Measurements from ENCODE around the gene WNT9A.
A peak's percentile ranks its signal among the peaks of the same experiment; 100 is the strongest.
"Not testable (repeated sequence)": the region's sequence is repeated elsewhere in the genome, so short reads cannot be mapped to it uniquely, and the experiment has no call there.

The WNT9A gene, protein sequence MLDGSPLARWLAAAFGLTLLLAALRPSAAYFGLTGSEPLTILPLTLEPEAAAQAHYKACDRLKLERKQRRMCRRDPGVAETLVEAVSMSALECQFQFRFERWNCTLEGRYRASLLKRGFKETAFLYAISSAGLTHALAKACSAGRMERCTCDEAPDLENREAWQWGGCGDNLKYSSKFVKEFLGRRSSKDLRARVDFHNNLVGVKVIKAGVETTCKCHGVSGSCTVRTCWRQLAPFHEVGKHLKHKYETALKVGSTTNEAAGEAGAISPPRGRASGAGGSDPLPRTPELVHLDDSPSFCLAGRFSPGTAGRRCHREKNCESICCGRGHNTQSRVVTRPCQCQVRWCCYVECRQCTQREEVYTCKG

DNA sequence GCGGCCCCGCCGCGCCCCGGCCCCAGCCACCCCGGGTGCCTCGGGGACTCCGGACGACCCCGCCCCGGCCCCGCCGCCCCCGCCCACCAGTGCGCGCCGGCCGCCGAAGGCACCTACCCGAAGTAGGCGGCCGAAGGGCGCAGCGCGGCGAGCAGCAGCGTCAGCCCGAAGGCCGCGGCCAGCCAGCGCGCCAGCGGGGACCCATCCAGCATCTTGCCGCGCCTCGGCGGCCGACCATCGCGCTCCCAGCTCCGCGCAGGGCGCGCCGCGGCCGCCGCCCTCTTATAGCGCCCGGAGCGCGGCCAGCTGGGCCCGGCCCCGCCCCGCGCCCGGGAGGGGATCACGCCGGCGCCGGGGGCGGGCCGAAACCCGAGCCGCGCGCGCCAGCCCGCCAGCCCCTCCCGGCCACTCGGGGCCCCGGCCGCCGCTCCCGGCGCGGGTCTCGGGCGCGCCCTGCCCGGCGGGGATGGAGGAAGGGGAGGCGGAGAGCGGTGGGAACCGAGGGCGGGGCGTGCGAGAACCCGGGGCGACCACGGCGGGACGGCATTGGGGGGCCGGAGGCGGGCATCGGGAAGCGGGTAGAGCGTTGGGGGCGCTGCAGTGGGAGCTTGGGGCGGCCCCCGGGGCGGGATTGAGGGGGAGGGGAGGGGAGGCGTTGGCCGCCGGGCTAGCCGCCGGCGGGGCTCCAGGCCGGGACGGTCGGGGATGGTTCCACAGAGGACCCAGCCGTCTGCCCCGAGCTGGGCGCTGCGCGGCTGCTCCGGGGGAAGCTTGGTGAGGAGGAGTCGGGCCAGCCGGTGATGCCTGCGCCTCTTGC lies at the start of gene WNT9A:
Gene WNT9A, minus strand, starts transcription at position 257 of the 817 bp plus-strand sequence. Its CDS starts 45 bp downstream, at position 212.
- DNase-seq = peak; percentile 75

DNA sequence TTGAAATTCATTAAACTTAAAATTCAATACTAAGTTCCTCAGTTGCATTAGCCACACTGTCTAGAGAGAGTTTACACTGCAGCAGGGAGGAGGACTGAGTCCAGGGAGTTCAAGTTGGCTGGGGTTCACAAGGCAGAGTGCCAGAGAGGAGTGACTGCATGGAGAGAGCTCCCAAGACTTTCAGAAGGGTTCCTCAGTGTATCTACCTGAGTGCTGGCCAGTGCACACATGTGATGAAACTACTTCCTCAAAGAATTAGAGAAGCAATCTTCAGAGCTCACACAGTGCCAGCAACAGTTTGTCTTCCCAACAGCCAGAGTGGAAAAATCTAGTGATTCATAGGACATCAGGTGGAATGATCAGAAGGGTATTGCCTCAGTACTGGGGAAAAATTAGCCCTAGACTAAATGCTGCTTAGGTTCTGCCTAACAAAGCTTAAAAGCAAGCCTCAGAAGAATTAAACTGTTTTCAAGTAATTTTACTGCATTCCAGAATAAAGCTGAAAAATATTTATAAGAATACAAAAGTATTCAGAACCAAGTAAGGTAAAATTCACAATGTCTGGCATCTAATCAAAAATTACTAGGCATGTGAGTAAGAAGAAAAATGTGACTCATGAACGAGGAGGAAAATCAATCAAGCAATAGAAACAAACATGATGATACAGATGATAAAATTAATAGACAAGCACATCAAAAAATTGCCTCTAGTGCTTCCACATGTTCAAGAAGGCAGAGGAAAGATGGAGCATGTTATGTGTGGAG lies 48.6 kb upstream of the WNT9A start:
- DNase-seq = no peak

DNA sequence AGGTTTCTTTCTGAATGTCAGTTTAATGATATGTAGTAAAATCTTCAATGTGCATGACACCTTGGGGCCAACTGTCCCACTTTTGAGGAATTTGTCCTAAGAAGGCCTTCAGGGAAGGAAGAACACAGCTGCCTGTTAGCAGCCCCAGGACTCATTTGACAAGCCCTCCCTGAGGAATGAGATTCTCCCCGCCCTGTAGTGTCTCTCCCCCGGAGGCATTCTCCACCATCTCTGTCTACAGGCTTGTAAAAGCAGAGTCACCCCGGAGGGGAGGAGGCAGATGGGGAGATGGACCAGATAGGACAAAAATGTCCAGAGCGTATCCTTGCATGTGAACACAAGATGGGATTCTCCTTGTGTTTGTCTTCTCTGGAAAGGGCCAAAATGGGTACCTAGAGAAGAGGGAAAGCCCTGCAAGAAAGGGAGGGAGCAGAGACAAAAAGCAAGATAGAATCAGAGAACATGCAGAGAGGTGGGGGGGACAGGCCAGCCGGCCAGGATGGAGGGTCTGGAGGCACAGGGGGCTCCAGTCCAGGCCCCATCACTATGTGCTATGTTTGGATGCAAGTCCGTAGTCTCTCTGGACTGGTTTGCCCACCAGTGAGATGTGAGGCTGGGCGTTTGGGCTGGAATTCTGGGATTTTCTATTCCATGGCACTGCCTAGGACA lies 47.0 kb upstream of the WNT9A start:
- no peak for DNase-seq

DNA sequence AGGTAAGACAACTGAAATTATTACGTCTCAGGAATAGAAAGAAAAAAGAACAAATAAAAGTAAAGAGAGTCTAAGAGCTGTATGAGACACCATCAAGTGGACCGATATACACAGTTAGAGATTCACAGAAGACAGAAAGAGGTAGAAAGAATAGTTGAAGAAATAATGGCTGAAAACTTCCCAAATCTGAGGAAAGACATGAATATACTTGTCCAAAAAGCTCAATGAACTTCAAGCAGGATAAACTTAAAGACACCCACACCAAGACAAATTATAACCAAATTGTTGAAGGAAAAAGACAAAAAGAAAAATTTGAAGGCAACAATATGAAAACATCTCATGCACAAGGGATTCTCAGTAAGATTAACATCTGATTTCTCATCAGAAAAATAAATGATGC lies 39.4 kb upstream of the WNT9A start:
- DNase-seq = no peak

DNA sequence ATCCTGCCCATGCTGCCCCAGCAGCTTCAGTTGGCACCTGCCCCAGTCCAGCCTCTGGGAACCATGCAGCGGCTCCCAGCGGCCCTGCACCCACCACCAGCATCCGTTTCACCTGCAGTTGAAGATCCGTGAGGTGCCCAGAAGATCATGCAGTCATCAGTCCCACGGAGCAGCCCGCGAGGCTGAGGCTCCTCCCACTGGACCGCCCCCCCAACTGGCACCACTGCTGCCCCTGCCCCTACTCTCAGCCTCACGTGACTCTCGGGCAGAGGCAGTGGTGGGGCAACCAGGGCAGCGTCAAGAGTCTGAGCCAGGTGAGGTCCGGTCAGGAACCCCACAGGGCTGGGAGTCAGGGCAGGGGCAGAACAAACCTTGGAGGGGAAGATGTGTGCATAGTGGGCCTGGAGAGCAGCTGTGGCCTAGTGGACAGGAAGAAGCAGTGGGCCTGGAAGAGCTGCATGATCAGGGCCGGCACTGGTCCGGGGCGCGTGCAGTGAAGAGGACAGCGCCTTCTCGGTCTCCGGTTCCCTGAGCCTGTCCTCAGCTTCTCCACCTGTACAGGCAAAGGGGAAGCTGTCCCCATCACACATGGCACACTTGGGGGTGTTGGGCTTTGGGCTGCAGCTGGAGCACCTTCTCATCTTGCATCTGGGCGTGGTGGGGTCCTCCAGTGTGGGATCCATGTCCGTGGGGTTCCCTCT lies 28.0 kb upstream of the WNT9A start:
- DNase-seq = not testable (repeated sequence)

DNA sequence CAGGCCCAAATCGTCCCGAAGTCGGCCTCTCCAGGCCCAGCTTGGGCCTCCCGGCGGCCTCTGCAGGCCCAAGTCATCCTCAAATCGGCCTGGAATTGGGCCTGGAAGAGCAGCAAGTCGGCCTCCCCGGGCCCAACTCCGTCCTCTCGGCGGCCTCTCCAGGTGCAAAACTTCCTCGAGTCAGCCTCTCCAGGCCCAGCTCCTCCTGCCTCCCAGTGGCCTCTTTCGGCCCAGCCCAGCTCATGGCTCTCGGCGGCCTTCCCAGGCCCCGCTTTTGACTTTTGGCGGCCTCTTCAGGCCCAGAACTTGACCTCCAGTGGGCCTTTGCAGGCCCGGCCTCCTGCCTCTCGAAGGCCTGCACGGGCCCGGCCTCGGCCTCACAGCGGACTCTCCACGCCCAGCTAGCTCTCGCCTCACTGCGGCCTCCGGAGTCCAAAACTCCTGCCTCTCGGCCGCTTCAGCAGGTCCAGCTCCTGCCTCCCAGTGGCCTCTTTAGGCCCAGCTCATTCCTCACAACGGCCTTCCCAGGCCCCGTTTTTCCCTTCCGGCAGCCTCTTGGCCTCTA lies 26.1 kb upstream of the WNT9A start:
- not testable (repeated sequence) for DNase-seq

DNA sequence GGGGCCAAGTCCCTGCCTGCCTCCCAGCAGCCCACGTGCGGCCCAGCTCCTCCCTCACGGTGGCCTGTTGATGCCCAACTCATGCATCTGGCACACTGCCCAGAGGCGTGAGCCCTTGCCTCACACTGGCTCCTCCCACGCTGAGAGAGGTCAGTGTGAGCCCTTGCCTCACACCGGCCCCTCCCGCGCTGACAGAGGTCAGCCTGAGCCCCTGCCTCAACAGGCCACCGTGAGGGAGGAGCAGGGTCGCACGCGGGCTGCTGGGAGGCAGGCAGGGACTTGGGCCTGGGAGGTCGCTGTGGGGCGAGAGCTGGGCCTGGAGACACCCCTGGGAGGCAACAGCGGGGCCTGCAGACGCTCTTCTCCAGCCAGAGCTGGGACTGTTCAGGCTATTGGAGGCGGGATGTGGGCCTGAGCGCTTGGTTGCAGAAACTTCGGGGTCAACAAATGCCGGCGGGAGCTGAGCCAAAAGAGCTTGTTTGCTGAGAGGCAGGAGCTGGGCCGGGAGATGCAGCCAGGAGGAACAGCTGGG lies 25.2 kb upstream of the WNT9A start:
- DNase-seq = not testable (repeated sequence)

DNA sequence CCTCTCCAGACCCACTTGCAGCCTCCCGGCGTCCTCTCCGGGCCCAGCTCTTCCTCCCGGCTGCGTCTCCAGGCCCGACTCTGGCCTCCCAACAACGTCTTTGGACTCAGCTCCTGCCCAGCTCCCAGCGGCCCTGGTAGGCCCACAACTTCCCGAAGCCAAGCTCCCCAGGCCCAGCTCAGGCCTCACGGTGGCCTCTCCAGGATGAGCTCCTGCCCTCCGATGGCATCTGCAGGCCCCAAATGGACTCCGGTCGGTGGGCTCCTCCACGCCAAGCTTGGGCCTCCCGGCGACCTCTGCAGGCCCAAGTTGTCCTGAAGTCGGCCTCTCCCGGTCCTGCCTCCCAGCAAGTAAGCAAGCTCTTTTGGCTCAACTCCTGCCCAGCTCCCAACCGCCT lies 24.5 kb upstream of the WNT9A start:
- not testable (repeated sequence) for DNase-seq

DNA sequence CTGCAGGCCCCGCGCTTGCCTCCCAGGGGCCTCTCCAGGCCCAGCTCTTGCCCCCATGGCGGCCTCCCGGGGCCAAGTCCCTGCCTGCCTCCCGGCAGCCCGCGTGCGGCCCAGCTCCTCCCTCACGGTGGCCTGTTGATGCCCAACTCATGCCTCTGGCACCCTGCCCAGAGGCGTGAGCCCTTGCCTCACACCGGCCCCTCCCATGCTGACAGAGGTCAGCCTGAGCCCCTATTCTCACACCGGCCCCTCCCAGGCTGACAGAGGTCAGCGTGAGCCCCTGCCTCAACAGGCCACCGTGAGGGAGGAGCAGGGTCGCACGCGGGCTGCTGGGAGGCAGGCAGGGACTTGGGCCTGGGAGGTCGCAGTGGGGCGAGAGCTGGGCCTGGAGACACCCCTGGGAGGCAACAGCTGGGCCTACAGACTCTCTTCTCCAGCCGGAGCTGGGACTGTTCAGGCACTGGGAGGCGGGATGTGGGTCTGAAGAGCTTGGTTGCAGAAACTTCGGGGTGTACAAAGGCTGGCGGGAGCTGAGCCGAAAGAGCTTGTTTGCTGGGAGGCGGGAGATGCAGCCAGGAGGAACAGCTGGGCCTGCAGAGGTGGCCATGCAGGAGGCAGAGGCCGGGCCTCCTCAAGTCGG lies 24.0 kb upstream of the WNT9A start:
- not testable (repeated sequence) for DNase-seq

DNA sequence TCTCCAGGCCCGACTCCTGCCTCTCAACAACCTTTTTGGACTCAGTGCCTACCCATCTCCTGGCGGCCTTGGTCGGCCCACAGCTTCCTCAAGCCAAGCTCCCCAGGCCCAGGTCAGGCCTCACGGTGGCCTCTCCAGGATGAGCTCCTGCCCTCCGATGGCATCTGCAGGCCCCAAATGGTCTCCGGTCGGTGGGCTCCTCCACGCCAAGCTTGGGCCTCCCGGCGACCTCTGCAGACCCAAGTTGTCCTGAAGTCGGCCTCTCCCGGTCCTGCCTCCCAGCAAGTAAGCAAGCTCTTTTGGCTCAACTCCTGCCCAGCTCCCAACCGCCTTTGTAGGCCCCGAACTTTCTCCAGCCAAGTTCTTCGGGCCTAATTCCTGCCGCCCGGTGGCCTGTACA lies 23.5 kb upstream of the WNT9A start:
- not testable (repeated sequence) for DNase-seq

DNA sequence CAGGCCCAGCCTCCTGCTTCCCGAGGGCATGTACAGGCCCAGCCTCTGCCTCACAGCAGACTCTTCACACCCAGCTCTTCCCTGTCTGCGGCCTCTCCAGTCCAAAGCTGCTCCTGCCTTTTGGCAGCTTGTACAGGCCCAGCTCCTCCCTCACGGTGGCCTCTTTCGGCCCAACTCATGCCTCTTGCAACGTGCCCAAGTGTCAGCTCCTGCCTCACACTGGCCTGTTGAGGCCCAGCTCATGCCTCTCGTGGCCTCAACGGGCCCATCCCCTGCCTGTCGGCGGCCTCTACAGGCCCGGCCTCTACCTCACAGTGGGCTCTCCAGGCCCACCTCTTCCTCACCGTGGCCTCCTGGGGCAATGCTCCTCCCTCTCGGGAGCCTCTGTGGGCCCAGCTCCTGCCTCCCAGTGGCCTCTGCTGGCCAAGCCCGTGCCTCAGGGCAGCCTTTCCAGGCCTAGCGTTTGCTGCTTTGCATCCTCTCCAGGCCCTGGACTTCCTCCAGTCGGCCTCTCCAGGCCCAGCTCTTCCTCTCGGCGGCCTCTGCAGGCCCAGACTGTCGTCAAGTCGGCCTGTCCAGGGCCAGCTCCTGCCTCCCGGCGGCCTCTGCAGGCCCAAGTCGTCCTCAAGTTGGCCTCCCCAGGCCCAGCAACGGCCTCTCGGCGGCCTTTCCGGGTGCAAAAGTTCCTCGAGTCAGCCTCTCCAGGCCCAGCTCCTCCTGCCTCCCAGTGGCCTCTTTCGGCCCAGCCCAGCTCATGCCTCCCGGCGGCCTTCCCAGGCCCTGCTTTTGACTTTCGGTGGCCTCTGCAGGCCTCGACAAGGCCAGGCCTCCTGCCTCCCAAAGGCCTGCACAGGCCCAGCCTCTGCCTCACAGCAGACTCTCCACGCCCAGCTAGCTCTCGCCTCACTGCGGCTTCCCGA lies 22.6 kb upstream of the WNT9A start:
- not testable (repeated sequence) for DNase-seq

DNA sequence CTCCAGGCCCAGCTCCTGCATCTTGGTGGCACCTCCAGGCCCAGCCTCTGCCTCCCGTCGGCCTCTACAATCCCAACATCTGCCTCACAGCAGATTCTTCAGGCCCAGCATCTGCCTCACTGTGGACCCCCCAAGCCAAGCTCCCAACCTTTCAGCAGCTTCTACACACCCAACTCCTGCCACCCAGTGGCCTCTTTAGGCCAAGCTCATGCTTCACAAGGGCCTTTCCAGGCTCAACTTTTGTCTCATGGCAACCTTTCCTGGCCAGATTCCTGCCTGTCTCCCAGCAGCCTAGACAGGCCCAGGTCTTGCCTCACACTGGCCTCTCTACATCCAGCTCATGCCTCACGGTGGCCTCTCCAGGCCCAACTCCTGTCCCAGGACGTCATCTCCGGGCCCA lies 20.1 kb upstream of the WNT9A start:
- not testable (repeated sequence) for DNase-seq

DNA sequence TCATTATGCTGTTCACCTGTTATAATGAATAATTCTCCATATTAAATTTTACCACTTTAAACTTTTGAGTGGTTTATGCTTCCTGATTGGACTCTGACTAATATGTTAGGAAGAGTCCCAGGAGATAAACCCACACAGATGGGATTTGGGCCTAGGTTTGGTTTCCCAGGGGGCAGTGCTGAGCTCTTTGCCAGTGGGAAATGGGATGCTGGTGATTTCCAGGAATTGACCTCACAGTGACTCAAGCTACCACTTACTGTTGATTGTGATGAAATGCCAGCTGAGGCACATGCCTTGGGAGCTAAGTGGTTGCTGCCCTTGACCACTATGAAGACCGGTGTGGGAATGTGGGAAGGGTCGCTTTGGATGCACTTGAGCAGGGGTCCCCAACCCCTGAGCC lies 19.0 kb upstream of the WNT9A start:
- DNase-seq = peak; percentile 50

DNA sequence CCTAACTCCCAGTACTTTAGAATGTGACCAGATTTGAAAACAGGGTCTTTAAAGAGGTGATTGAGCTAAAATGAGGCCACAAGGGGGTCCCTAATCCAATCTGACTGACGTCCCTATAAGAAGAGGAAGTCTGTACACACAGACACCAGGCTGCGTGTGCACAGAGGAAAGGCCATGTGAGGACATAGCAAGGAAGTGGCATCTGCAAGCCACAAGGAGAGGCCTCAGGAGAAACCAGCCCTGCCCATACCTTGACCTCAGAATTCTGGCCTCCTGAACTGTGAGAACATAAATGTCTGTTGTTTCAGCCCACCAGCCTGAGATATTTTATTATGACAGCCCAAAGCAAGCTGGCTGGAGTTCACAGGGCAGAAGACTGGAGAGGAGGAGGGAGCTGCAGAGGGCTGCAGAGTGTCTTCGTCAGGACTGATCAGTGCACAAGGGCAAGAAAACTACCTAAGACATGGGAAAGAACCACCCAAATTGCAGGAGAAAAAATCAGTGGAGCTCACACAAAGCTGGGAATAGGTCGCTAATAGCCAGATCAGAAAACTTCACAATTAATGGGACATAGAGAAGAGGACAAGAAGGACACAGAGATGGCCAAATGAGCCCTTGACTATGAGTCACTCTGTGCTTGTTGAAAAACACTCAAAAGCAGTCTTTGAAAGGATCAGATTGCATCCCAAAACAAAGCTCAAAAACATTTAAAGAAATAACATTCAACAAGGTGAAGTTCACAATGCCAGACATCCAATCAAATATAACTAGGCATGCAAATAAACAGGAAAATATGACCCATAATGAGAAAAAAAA lies 14.1 kb upstream of the WNT9A start:
- DNase-seq = no peak

DNA sequence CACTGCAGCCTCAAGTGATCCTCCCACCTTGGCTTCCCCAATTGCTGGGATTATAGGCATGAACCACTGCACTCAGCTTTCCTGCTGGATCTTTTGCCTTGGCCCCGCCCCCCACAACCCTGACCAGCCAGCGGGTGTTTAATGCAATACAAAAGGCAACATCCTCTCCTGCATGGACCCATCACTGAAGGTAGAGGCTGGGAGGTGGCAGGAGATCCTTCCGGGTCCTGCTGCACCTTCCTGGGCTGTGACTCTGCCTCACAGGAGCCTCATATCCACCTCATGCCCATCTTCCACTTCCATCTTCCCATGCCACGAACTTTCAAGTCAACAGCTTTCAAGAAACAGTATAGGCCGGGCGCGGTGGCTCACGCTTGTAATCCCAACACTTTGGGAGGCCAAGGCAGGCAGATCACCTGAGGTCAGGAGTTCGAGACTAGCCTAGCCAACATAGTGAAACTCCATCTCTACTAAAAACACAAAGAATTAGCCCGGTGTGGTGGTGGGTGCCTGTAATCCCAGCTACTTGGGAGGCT lies 11.7 kb upstream of the WNT9A start:
- DNase-seq = no peak

DNA sequence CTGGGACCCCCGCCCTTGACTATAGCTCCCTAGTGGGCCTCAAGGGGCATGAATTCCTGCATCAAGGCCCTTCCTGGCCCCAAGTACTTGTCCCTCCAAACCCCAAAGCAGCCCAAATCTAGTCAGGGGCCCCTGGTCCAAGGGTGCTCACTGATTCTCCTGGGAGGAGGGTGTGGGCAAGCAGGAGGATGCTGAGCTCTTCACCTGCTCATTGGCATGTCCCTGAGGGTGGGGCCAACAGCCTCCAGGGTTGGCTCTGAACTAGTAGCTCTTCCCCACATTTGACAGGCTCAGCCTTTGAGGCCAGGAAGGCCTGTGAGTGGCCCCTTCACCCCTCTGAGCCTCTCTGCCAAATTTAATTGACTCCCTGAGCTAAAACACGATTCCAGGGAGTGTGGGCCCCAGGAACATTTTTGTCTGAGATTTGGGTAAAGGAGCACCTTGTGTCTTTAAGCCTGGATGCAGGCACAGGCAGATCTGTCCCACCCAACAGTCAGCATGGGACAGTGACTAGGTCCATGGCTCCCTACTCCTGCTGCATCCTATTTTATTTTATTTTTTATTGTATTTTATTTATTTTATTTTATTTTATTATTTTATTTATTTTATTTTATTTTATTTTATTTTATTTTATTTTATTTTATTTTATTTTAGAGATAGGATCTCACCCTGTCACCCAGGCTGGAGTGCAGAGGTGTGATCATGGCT lies 11.0 kb upstream of the WNT9A start:
- DNase-seq = no peak

DNA sequence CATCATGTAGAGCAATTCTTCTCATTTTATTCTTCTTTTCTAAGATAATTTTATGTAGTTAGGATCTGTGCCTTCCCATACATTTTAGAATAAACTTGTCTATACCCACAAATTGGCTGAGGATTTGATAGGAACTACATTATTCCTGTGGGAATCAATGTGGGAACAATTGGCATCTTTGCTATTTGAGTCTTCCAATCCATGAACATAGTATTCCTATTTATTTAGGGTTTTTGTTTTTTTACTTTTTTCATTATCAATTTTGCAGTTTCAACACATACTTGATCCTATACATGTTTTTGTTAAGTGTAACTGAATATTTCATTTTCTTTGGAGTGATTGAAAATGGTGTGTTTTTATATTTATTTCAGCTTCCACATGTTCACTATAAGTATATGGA lies 8.1 kb upstream of the WNT9A start:
- DNase-seq = no peak
